ENCODE data around the gene CLEC18B.
"Not testable (repeated sequence)": the region's sequence is repeated elsewhere in the genome, so short reads cannot be mapped to it uniquely, and the experiment has no call there.

Gene CLEC18B

GRCh38 chr16:74443624-74444346 lies 22.5 kb upstream of the CLEC18B start:
- not testable (repeated sequence) for DNase-seq

- DNase-seq = no peak
Measured at GRCh38 chr16:74439685-74440084, 18.4 kb upstream of the CLEC18B start.

GRCh38 chr16:74438492-74438979 lies 17.3 kb upstream of the CLEC18B start:
- no peak for DNase-seq

- DNase-seq = no peak
Measured at GRCh38 chr16:74431516-74431915, 10.2 kb upstream of the CLEC18B start.

GRCh38 chr16:74430036-74430712 lies 8.9 kb upstream of the CLEC18B start:
- peak; percentile 61 for DNase-seq

- not testable (repeated sequence) for DNase-seq
Measured at GRCh38 chr16:74428493-74428892, 7.2 kb upstream of the CLEC18B start.

- not testable (repeated sequence) for DNase-seq
Measured at GRCh38 chr16:74425751-74426150, 4.5 kb upstream of the CLEC18B start.

GRCh38 chr16:74423721-74424120 lies 2.4 kb upstream of the CLEC18B start:
- DNase-seq = not testable (repeated sequence)

- not testable (repeated sequence) for DNase-seq
Measured at GRCh38 chr16:74422086-74422485, 808 bp upstream of the CLEC18B start.

GRCh38 chr16:74421482-74421785 lies 156 bp upstream of the CLEC18B start:
- DNase-seq = not testable (repeated sequence)

- DNase-seq = not testable (repeated sequence)
Measured at GRCh38 chr16:74419811-74420210, 1.5 kb downstream of the CLEC18B start.

- not testable (repeated sequence) for DNase-seq
Measured at GRCh38 chr16:74417897-74418296, 3.4 kb downstream of the CLEC18B start.

- not testable (repeated sequence) for DNase-seq
Measured at GRCh38 chr16:74413920-74414319, 7.4 kb downstream of the CLEC18B start.

GRCh38 chr16:74413485-74413884 lies 7.8 kb downstream of the CLEC18B start:
- DNase-seq = not testable (repeated sequence)

- DNase-seq = not testable (repeated sequence)
Measured at GRCh38 chr16:74412775-74413390, 8.4 kb downstream of the CLEC18B start.

- DNase-seq = not testable (repeated sequence)
Measured at GRCh38 chr16:74412138-74412774, 9.0 kb downstream of the CLEC18B start.

- not testable (repeated sequence) for DNase-seq
Measured at GRCh38 chr16:74410981-74411380, 10.3 kb downstream of the CLEC18B start.

GRCh38 chr16:74410057-74410957 lies 11.0 kb downstream of the CLEC18B start:
- not testable (repeated sequence) for DNase-seq

- DNase-seq = not testable (repeated sequence)
Measured at GRCh38 chr16:74409185-74409981, 11.9 kb downstream of the CLEC18B start.

- DNase-seq = peak; percentile 39
Measured at GRCh38 chr16:74407362-74407705, 13.9 kb downstream of the CLEC18B start.

GRCh38 chr16:74406600-74407361 lies 14.5 kb downstream of the CLEC18B start:
- not testable (repeated sequence) for DNase-seq
